ENCODE data around the gene RPH3AL.
"Not testable (repeated sequence)": the region's sequence is repeated elsewhere in the genome, so short reads cannot be mapped to it uniquely, and the experiment has no call there.

The RPH3AL gene

GRCh38 chr17:200586-200985 lies 152.0 kb downstream of the RPH3AL start:
- DNase-seq (ENCODE audit: low read depth) = no peak

- DNase-seq (ENCODE audit: low read depth) = peak; percentile 24
Measured at GRCh38 chr17:199806-200545, 152.6 kb downstream of the RPH3AL start.

GRCh38 chr17:199191-199604 lies 153.4 kb downstream of the RPH3AL start:
- DNase-seq (ENCODE audit: low read depth) = no peak

GRCh38 chr17:198225-198624 lies 154.4 kb downstream of the RPH3AL start:
- not testable (repeated sequence) for DNase-seq (ENCODE audit: low read depth)

GRCh38 chr17:197352-197751 lies 155.3 kb downstream of the RPH3AL start:
- no peak for DNase-seq (ENCODE audit: low read depth)

- no peak for DNase-seq (ENCODE audit: low read depth)
Measured at GRCh38 chr17:194828-195602, 157.6 kb downstream of the RPH3AL start.

GRCh38 chr17:193841-194806 lies 158.5 kb downstream of the RPH3AL start:
- no peak for DNase-seq (ENCODE audit: low read depth)

GRCh38 chr17:193426-193810 lies 159.2 kb downstream of the RPH3AL start:
- DNase-seq (ENCODE audit: low read depth) = no peak

GRCh38 chr17:192666-193425 lies 159.8 kb downstream of the RPH3AL start:
- DNase-seq (ENCODE audit: low read depth) = no peak

- DNase-seq (ENCODE audit: low read depth) = no peak
Measured at GRCh38 chr17:189444-189843, 163.2 kb downstream of the RPH3AL start.

GRCh38 chr17:187130-187529 lies 165.5 kb downstream of the RPH3AL start:
- no peak for DNase-seq (ENCODE audit: low read depth)

- no peak for DNase-seq (ENCODE audit: low read depth)
Measured at GRCh38 chr17:185445-186138, 167.0 kb downstream of the RPH3AL start.

- DNase-seq (ENCODE audit: low read depth) = no peak
Measured at GRCh38 chr17:183021-183420, 169.6 kb downstream of the RPH3AL start.

- no peak for DNase-seq (ENCODE audit: low read depth)
Measured at GRCh38 chr17:182050-182751, 170.4 kb downstream of the RPH3AL start.

GRCh38 chr17:181245-182049 lies 171.2 kb downstream of the RPH3AL start, which contains the start of gene DOC2B:
Gene DOC2B, minus strand, starts transcription at chr17:181650. Its CDS starts 171 bp downstream, at chr17:181479.
- no peak for DNase-seq (ENCODE audit: low read depth)

GRCh38 chr17:180381-181244 lies 172.0 kb downstream of the RPH3AL start:
- DNase-seq (ENCODE audit: low read depth) = no peak

- no peak for DNase-seq (ENCODE audit: low read depth)
Measured at GRCh38 chr17:179781-180380, 172.7 kb downstream of the RPH3AL start.

GRCh38 chr17:179066-179432 lies 173.6 kb downstream of the RPH3AL start:
- no peak for DNase-seq (ENCODE audit: low read depth)

All from ELR (cell line).